Testis (tissue), 3 donors: ENCODE data around the gene IGFBP6. TPM values are rescaled to one million over a fixed set of nuclear protein-coding genes. Genes with fewer than 3 reads are reported as not detected.
A peak's percentile ranks its signal among the peaks of the same experiment; 100 is the strongest.
"Not testable (repeated sequence)": the region's sequence is repeated elsewhere in the genome, so short reads cannot be mapped to it uniquely, and the experiment has no call there.

ENCODE experiments used
- DNase-seq: peaks from one replicate; pipeline ENCODE4 v3.0.0-alpha.2; 2019
- H3K27ac ChIP-seq, 2 donors: fragments of 200-600 bp; sonication (generic); one replicate each; pipeline ENCODE4 v1.5.1; 2019
- H3K27me3 ChIP-seq: fragments of 200-600 bp; sonication (generic); one replicate; pipeline ENCODE4 v1.5.1; 2019
- H3K36me3 ChIP-seq: fragments of 200-600 bp; sonication (generic); one replicate; pipeline ENCODE4 v1.5.1; 2017; ENCODE audit warnings: low read depth; ENCODE audit errors: missing control alignments
- H3K4me1 ChIP-seq: fragments of 200-600 bp; sonication (generic); one replicate; pipeline ENCODE4 v1.5.1; 2019
- H3K4me3 ChIP-seq, 2 donors: fragments of 200-600 bp; sonication (generic); one replicate each; pipeline ENCODE4 v1.5.1; 2017 to 2019
- H3K9me3 ChIP-seq: fragments of 200-600 bp; sonication (generic); one replicate; pipeline ENCODE4 v1.5.1; 2017
- POLR2A ChIP-seq: fragments of 450-650 bp; IDR thresholded peaks from one replicate; pipeline ENCODE4 v1.6.1; 2017; ENCODE audit warnings: antibody characterized with exemption, mild to moderate bottlenecking, moderate library complexity
- WGBS, 2 donors: methylation state at CpG; one replicate each; pipeline ENCODE4 v1.1.5; 2018; 5-methylcytosine and 5-hydroxymethylcytosine counted together
- intact Hi-C: fragments of 100-400 bp; cut with DNase I; formaldehyde crosslinking; loops from one replicate; pipeline ENCODE4 v1.15.1; 2023; ENCODE audit warnings: low total_unique reads
- polyA plus RNA-seq: library from polyadenylated mRNA; stranded (reverse); fragments of 350-450 nt; fragmentation: Illumina TruSeq; extraction: RNeasy Lipid Tissue Mini Kit (QIAGEN cat#74804); gene quantifications from one replicate; pipeline ENCODE4 v1.2.3, GENCODE V29; 2014; ENCODE audit warnings: low read depth, low replicate concordance; ENCODE audit not compliant: insufficient read depth
- total RNA-seq, 2 donors: library from RNA; depleted of rRNA; stranded (reverse); fragments of >200 nt; gene quantifications; one replicate each; pipeline ENCODE4 v1.2.3, GENCODE V29; 2016
- TF ChIP-seq, protein P1 (sequence below), 3 experiments: fragments of 450-650 bp in 2 of 3; fragments of 200-600 bp in 1 of 3; sonication (generic) in 1 of 3; IDR thresholded peaks; one replicate each; pipeline ENCODE4 v1.5.1; 2016 to 2019; ENCODE audit warnings: antibody characterized with exemption in 3 of 3, mild to moderate bottlenecking in 2 of 3, moderate library complexity in 1 of 3

IGFBP6 gene
- total and polyA plus RNA-seq, 3 donors from 2014 or later, result 121 to 261 (median 185) TPM

DNA sequence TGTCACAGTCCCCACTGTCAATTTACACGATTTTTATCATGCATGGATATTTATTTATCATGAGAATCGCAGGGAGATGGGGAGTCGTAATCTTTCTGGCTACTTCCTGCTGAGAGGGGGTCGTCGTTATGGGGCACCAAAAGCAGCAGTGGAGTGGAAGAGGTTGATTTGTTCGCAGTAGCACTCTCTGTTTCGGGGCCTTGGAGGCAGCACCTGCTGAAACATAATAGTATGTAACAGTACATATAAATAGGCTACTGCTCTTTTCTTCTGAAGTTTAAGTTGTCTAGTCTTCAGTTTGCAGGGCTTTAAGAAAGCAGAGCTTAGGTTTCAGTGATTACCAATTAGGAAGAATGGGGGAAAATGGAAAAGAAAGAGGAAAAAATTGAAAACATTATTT lies 9.7 kb downstream of the IGFBP6 start:
- Histone ChIP-seq H3K27me3 (no peaks in the 10 kb centered on the region), H3K9me3 (no peaks in the 10 kb centered on the region), H3K36me3 (no peaks in the 10 kb centered on the region), H3K27ac (peak overlapping the region in 1 of 2 donors; percentile 60), H3K4me1 (peaks cover 16% of the 10 kb centered on the region), H3K4me3 (no peak overlapping the region)
- DNase-seq, result no peak
- TF ChIP-seq, protein P1, sequence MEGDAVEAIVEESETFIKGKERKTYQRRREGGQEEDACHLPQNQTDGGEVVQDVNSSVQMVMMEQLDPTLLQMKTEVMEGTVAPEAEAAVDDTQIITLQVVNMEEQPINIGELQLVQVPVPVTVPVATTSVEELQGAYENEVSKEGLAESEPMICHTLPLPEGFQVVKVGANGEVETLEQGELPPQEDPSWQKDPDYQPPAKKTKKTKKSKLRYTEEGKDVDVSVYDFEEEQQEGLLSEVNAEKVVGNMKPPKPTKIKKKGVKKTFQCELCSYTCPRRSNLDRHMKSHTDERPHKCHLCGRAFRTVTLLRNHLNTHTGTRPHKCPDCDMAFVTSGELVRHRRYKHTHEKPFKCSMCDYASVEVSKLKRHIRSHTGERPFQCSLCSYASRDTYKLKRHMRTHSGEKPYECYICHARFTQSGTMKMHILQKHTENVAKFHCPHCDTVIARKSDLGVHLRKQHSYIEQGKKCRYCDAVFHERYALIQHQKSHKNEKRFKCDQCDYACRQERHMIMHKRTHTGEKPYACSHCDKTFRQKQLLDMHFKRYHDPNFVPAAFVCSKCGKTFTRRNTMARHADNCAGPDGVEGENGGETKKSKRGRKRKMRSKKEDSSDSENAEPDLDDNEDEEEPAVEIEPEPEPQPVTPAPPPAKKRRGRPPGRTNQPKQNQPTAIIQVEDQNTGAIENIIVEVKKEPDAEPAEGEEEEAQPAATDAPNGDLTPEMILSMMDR (IDR thresholded peaks at IDR 0.05), result no peak
- TF ChIP-seq POLR2A, result no peak
- WGBS, 2 donors, result 45 to 47% methylated on average over 7 of the region's 7 CpGs
- intact Hi-C loops, result no loop called here

DNA sequence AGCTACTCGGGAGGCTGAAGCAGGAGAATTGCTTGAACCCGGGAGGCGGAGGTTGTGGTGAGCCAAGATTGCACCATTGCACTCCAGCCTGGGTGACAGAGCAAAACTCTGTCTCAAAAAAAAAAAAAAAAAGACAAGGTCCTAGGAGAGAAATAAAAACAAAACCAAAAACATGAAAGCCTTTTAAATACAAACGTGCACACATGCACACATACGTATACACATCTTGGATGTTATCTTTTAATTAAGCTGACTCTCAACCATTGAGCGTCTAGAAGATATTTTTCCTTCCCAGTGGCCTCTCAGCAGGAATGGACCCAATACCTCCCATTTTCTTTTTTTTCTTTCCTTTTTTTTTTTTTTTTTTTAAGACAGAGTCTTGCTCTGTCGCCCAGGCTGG lies 15.0 kb downstream of the IGFBP6 start:
- not testable (repeated sequence) for H3K27ac ChIP-seq

GRCh38 chr12:53113136-53113705 lies 15.8 kb downstream of the IGFBP6 start:
- Histone ChIP-seq H3K36me3 (no peaks in the 10 kb centered on the region), H3K27me3 (no peaks in the 10 kb centered on the region), H3K27ac (no peak overlapping the region), H3K9me3 (no peaks in the 10 kb centered on the region), H3K4me1 (peaks cover 3% of the 10 kb centered on the region), H3K4me3 (no peak overlapping the region)
- DNase-seq, result no peak
- intact Hi-C loops, result no loop called here
- WGBS, 2 donors, result 67 to 81% methylated on average over 11 to 12 of the region's 12 CpGs
- TF ChIP-seq POLR2A, result no peak
- TF ChIP-seq, protein P1 (IDR thresholded peaks at IDR 0.05), result no peak

More for the DNA sequence above, 15.0 kb downstream of the IGFBP6 start:
- H3K4me3 ChIP-seq, H3K4me1 ChIP-seq, H3K36me3 ChIP-seq, DNase-seq, H3K27me3 ChIP-seq, intact Hi-C loops, H3K9me3 ChIP-seq: not testable (repeated sequence)
- 90 to 91% methylated on average over 7 of the region's 7 CpGs for WGBS, 2 donors

- TF ChIP-seq POLR2A, result no peak
- TF ChIP-seq, protein P1 (IDR thresholded peaks at IDR 0.05), result no peak
- H3K4me3 ChIP-seq, result no peak overlapping the region
- H3K36me3 ChIP-seq, result no peaks in the 10 kb centered on the region
- H3K4me1 ChIP-seq, result no peaks in the 10 kb centered on the region
- no peaks in the 10 kb centered on the region for H3K27me3 ChIP-seq
- intact Hi-C loops, result no loop called here
- DNase-seq, result no peak
- H3K9me3 ChIP-seq, result no peaks in the 10 kb centered on the region
- H3K27ac ChIP-seq, result no peak overlapping the region
Measured at GRCh38 chr12:53113951-53114350, 16.5 kb downstream of the IGFBP6 start.

DNA sequence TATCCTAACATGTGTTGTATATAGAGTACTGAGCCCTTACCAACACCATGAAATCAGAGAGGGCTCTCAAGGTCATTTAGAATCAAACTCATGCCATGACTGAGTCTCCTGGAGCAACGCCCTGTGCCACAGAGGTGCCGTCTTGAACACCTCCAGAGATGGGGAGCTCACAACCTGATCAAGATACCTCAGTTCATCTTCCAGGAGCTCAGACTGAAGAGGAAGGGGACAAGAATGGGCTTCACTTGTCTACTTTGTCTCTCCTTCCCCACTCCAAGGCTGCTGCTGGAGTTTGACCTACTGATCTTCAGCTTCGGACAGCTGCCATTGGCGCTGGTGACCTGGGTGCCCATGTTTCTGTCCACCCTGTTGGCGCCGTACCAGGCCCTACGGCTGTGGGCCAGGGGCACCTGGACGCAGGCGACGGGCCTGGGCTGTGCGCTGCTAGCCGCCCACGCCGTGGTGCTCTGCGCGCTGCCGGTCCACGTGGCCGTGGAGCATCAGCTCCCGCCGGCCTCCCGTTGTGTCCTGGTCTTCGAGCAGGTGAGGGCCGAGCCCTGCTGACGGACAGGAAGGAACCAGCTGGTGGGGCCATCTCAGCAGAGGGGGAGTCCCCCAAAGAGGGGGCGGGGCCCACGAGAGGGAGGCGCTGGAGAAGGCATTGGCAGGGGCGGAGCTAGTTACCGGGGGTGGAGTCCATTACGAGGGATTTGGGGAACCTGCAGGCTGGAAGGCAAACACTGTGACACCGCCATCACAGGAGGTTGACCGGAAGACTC lies 17.8 kb downstream of the IGFBP6 start:
- Histone ChIP-seq H3K9me3 (no peaks in the 10 kb centered on the region), H3K36me3 (no peaks in the 10 kb centered on the region), H3K27me3 (no peaks in the 10 kb centered on the region), H3K27ac (no peak overlapping the region), H3K4me1 (no peaks in the 10 kb centered on the region), H3K4me3 (peak overlapping the region in 1 of 2 donors; percentile 39)
- TF ChIP-seq, protein P1 (IDR thresholded peaks at IDR 0.05), result no peak
- TF ChIP-seq POLR2A, result no peak
- WGBS, 2 donors, result 61 to 76% methylated on average over 23 to 33 of the region's 33 CpGs
- intact Hi-C loops, result no loop called here
- DNase-seq, result peak; percentile 47
